ENCODE data around the gene TLX3.
A peak's percentile ranks its signal among the peaks of the same experiment; 100 is the strongest.
"Not testable (repeated sequence)": the region's sequence is repeated elsewhere in the genome, so short reads cannot be mapped to it uniquely, and the experiment has no call there.

TLX3 gene

DNA sequence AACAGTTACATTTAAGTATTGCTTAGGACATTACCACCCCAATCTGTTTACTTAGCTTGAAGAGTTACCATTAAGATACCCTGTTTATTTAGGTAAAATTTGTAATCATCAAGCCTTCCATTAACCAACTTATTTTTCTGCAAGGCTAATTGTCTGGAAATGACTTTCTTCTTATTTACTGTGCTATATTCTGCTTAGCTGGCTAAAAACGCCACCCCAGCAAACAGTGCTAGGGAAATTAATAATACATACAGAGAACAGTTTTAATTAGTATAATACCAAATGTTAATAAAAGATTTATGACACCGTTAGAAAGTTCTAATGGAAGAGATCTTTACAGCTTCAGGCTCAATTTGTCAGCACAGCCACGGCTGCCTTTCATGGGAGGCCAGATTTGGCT is 14.0 kb downstream of the TLX3 start:
- DNase-seq: no peak

DNA sequence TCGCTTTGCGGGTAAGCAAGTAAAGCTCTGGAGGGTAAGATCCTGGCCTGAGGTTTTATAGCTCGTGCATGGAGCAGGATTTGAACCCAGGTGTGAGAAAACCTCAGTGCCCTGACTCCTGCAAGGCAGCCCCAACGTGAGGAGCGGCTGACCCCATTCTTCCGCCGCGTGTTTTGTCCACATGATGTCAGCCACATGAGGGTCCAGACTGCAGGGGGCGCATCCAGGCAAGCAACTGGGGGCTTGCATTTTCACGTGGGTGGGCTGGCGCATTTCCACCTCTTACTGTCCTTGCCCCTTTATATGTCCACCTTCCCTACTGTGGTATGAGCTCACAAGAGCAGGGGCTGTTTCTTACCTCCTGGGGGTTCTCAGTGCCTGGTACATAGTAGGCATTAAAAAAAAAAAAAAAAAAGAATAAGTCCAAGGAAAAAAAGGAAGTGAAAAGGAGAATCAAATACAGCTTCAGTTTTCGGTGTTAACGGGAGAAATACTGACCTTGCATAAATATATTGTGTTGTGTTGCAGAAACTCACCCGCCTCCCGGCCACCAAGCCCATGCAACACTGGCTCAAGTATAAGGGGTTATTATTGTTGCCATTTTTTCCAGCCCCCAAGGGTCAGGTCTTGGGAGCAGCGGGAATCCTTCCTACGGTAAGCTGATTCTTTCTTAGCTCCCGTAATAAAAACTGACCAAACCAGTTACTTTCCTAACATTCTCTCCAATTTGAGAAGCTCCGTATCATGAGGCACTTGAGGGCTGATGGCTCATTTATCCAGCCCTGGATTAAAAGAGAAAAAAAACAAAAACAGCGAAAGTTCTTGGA is 15.0 kb downstream of the TLX3 start:
- no peak for DNase-seq

DNA sequence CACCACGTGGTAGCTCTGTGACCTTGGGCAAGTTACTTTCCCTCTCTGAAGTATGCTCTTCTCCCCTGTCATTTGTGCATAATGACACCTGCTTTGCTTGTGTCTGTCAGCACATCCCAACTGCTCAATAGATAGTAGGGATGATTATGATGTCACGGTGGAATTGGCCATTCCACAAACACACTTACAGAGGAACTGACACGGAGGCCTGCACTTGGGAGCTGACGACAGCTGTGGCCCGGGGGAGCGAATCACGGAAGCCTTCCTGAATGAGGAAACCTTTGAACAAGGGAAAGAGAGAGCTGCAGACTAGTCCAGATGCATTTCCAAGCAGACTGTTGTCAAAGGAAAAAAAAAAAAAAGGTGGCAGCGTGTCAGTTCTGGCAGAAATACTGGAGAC is 21.0 kb downstream of the TLX3 start:
- DNase-seq: no peak

DNA sequence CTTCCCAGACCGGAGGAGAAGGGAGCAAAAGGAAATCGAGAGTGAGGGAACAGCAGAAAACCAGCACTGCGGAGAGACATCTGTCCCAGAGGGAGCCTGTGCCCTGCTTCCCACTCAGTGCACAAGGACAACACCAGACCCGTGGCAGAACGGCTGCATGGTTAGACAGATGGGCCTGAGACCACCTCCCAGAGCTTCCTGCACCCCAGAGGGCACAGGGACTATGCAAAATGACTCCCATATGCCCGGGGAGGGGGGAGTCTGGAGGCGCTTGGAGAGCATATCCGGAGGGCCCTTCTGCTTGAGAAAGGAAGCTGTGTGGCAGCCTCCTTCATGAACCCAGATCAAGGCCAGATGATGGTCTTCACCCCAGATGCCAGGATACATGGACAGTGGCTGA is 26.6 kb downstream of the TLX3 start:
- DNase-seq: no peak

DNA sequence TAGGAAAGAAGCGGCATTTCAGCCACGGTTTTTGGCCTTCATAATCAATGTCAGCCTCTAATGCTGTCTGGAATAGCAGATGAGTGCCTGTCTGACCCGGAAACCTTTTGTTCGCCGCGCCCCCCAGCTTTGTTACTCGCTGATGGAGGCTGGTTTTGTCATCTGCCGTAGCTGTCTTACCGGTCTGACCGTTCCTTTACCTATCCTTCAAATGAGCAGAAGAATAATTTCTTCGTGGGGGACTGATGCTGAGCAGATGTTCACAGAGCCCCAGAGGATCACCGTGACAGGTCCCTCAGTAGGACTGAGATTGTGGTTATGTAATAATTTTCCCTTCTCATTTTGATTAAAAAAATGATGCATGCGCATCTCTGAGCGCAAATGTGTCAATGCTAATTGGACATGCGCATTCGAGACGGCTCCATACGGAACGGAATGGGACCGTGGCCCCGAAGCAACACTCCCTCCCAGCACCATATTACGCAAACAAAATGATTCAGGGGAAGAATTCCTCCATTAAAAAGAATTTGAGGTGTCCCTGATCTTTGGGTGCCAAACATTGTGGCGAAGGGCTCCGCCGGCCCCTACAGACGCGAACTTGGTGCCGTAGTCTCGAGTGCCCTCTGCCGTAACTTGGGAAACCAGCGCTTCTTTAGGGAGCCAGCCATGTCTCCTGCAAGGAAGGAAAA is 27.6 kb downstream of the TLX3 start:
- DNase-seq: peak in 36 of 58 donors; percentile 3 to 49 (median 14)

DNA sequence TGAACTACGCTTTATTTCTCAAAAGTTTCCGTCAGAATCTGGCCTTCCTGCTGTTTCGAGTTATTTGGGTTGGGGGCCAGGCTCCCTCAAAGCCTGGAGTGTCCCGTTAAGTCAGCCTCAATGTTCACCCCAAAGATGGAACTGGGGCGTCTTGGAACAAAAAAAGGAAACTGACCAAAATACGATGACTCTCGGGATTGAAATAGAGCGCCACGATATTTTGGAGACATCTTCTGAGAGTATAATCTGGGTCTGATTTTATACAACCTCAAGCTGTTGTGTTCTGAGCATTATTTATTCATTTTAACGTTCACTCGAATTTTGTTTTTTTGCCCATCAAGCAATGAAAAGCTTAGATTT is 28.1 kb downstream of the TLX3 start:
- DNase-seq: no peak

GRCh38 chr5:171340042-171340441 is 31.0 kb downstream of the TLX3 start:
- no peak for DNase-seq

DNA sequence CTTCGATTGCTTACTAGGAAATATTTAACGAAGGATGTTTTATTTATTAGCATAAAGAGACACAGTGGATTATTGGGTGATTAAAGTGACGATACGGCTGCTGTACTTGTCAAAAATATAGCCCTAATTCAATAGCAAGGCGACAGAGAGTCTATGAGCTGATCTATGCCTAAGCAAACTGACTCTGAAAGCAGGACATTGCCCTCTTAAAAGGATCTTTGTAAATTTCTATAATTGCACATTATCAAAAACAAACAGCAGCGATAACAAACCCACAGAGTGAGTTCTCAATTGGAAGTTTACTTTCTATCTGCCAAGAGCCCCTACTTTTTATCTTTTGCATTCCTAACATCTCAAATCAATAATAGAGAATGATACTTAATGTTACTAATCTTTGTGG is 31.4 kb downstream of the TLX3 start:
- DNase-seq: no peak

GRCh38 chr5:171342362-171343111 is 33.5 kb downstream of the TLX3 start:
- peak in 22 of 58 donors; percentile 0 to 53 (median 9) for DNase-seq

DNA sequence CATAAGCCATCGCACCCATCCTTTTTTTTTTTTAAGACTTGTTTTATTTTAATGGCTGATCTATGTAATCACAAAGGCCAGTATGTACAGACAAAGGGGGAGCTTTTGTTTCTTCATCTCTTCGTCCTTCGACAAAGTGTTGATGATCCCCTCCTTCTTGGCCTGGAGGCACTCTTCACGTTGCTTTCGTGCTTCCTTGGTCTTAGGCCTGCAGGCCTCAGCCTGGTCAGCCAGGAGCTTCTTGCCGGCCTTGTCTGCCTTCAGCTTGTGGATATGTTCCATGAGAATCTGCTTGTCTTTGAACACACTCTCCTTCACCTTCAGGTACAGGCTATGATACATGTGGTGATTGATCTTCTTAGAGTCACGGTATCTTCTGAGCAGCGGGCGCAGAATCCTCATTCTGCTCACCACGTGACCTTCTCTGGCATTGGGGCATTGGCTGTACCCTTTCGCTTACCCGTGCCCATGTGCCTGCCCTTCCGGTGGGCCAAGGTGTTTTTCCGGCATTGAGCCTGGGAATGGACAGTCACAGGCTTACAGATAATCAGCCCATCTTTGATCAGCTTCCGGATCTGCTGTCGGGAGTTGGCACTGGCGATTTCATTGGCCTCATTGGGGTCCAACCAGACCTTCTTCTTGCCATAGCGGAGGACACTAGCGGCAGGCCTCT is 36.0 kb downstream of the TLX3 start:
- no peak for DNase-seq

GRCh38 chr5:171351536-171352073 is 42.6 kb downstream of the TLX3 start:
- no peak for DNase-seq

DNA sequence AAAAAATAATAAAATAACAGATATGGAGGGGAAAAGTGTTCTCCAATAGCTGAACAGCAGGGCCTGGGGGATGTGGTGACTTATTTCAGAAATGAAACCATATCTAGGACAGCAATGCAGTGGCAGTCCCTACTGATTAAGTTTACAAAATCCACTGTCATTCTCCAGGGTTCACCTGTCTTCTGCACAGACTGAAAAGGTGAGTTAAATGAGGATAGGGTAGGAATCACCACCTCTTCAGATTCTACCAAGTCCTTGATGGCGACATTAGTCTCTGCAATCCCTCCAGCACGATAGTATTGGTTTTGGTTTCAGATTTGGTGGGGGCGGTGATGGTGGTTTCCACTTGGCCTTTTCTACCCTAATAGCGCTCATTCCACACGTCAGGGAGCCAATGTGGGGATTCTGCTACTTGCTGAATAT is 46.3 kb downstream of the TLX3 start:
- no peak for DNase-seq

DNA sequence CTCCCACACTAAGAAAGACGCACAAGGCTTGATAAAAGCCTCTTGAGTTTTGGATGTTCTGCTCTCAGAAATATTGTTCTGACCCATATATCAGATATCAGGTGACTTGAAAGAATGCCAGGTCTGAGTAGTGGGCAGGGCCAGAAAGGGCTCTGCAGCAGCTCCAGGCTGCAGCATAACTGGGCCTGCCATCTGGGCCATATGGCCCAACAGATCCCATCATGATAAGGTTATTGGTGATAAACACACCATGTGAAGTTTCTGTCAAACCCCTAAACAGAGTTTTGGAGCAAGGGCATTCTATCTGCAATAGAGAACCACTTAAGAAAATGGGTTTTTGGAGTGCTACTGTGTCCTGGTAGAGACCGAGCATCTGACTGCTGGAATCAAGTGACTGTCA is 48.8 kb downstream of the TLX3 start:
- no peak for DNase-seq

GRCh38 chr5:171361151-171361550 is 52.1 kb downstream of the TLX3 start:
- not testable (repeated sequence) for DNase-seq

All from anterior cingulate cortex (tissue), 58 donors.